Measurements from ENCODE around the gene TTC28.
"Not testable (repeated sequence)": the region's sequence is repeated elsewhere in the genome, so short reads cannot be mapped to it uniquely, and the experiment has no call there.

TTC28 gene

GRCh38 chr22:28175730-28176492, 503.7 kb downstream of the TTC28 start:
- Histone ChIP-seq H3K9ac (no peak overlapping the region), H3K4me2 (no peak overlapping the region), H3K4me1 (no peaks in the 10 kb centered on the region), H3K27me3 (no peaks in the 10 kb centered on the region), H3K4me3 (no peak overlapping the region), H4K20me1 (no peaks in the 10 kb centered on the region), H3K9me3 (peaks cover 10% of the 10 kb centered on the region), H3K36me3 (no peaks in the 10 kb centered on the region), H3K27ac (no peak overlapping the region)
- TF ChIP-seq Cebpa-rat (IDR thresholded peaks at IDR 0.05) = no peak

GRCh38 chr22:28174509-28174908, 505.1 kb downstream of the TTC28 start:
- H3K27me3 ChIP-seq = no peaks in the 10 kb centered on the region
- H3K4me2 ChIP-seq = no peak overlapping the region

GRCh38 chr22:28172892-28173670, 506.6 kb downstream of the TTC28 start:
- no peak overlapping the region for H3K4me3 ChIP-seq
- peaks cover 10% of the 10 kb centered on the region for H3K9me3 ChIP-seq
- no peaks in the 10 kb centered on the region for H3K27me3 ChIP-seq
- H3K27ac ChIP-seq = no peak overlapping the region
- H4K20me1 ChIP-seq = no peaks in the 10 kb centered on the region
- TF ChIP-seq Cebpa-rat (IDR thresholded peaks at IDR 0.05) = no peak
- H3K36me3 ChIP-seq = no peaks in the 10 kb centered on the region
- no peak overlapping the region for H3K9ac ChIP-seq
- H3K4me1 ChIP-seq = no peaks in the 10 kb centered on the region
- H3K4me2 ChIP-seq = no peak overlapping the region

More at GRCh38 chr22:28174509-28174908, 505.1 kb downstream of the TTC28 start:
- Histone ChIP-seq H3K36me3 (no peaks in the 10 kb centered on the region), H3K9me3 (peaks cover 10% of the 10 kb centered on the region), H4K20me1 (no peaks in the 10 kb centered on the region), H3K4me3 (no peak overlapping the region), H3K9ac (no peak overlapping the region), H3K4me1 (no peaks in the 10 kb centered on the region), H3K27ac (no peak overlapping the region)
- TF ChIP-seq Cebpa-rat (IDR thresholded peaks at IDR 0.05) = no peak

- peaks cover 10% of the 10 kb centered on the region for H3K9me3 ChIP-seq
- no peak overlapping the region for H3K4me3 ChIP-seq
- no peaks in the 10 kb centered on the region for H4K20me1 ChIP-seq
- no peaks in the 10 kb centered on the region for H3K4me1 ChIP-seq
- no peak overlapping the region for H3K4me2 ChIP-seq
- no peak overlapping the region for H3K9ac ChIP-seq
- TF ChIP-seq Cebpa-rat (IDR thresholded peaks at IDR 0.05) = no peak
- H3K36me3 ChIP-seq = no peaks in the 10 kb centered on the region
- H3K27ac ChIP-seq = no peak overlapping the region
- no peaks in the 10 kb centered on the region for H3K27me3 ChIP-seq
Observed at GRCh38 chr22:28171712-28172111, 507.9 kb downstream of the TTC28 start.

- Histone ChIP-seq H3K9ac (no peak overlapping the region), H3K27ac (no peak overlapping the region), H3K4me1 (no peaks in the 10 kb centered on the region), H4K20me1 (no peaks in the 10 kb centered on the region), H3K4me3 (no peak overlapping the region), H3K4me2 (no peak overlapping the region), H3K27me3 (no peaks in the 10 kb centered on the region), H3K36me3 (no peaks in the 10 kb centered on the region), H3K9me3 (peaks cover 10% of the 10 kb centered on the region)
- no peak for TF ChIP-seq Cebpa-rat (IDR thresholded peaks at IDR 0.05)
Observed at GRCh38 chr22:28171115-28171514, 508.5 kb downstream of the TTC28 start.

- H3K4me1 ChIP-seq = not testable (repeated sequence)
Observed at GRCh38 chr22:28169314-28169713, 510.3 kb downstream of the TTC28 start.

GRCh38 chr22:28155808-28156207, 523.8 kb downstream of the TTC28 start:
- Histone ChIP-seq H3K27ac (no peak overlapping the region), H3K36me3 (no peaks in the 10 kb centered on the region), H4K20me1 (no peaks in the 10 kb centered on the region), H3K4me1 (no peaks in the 10 kb centered on the region), H3K9me3 (peaks cover 4% of the 10 kb centered on the region; the same call in 1 of the 2 replicates), H3K4me3 (no peak overlapping the region), H3K9ac (no peak overlapping the region), H3K4me2 (no peak overlapping the region), H3K27me3 (no peaks in the 10 kb centered on the region)
- TF ChIP-seq Cebpa-rat (IDR thresholded peaks at IDR 0.05) = no peak

More at GRCh38 chr22:28169314-28169713, 510.3 kb downstream of the TTC28 start:
- H3K9ac ChIP-seq, H3K27me3 ChIP-seq, H3K36me3 ChIP-seq, H3K4me3 ChIP-seq, H4K20me1 ChIP-seq, H3K27ac ChIP-seq, H3K9me3 ChIP-seq, H3K4me2 ChIP-seq: not testable (repeated sequence)

- Histone ChIP-seq H3K9me3 (peaks cover 4% of the 10 kb centered on the region; the same call in 1 of the 2 replicates), H3K27ac (no peak overlapping the region), H3K9ac (no peak overlapping the region), H3K4me2 (no peak overlapping the region), H3K36me3 (no peaks in the 10 kb centered on the region), H3K27me3 (no peaks in the 10 kb centered on the region), H3K4me3 (no peak overlapping the region), H4K20me1 (no peaks in the 10 kb centered on the region), H3K4me1 (no peaks in the 10 kb centered on the region)
- TF ChIP-seq Cebpa-rat (IDR thresholded peaks at IDR 0.05) = no peak
Observed at GRCh38 chr22:28154861-28155260, 524.8 kb downstream of the TTC28 start.

GRCh38 chr22:28151151-28151816, 528.4 kb downstream of the TTC28 start:
- Histone ChIP-seq H3K4me3 (no peak overlapping the region), H3K4me1 (no peaks in the 10 kb centered on the region), H3K36me3 (no peaks in the 10 kb centered on the region), H3K4me2 (no peak overlapping the region), H3K9ac (no peak overlapping the region), H4K20me1 (no peaks in the 10 kb centered on the region), H3K9me3 (no peaks in the 10 kb centered on the region), H3K27ac (no peak overlapping the region), H3K27me3 (no peaks in the 10 kb centered on the region)
- TF ChIP-seq Cebpa-rat (IDR thresholded peaks at IDR 0.05) = no peak

Data from BLaER1 (cell line).